ENCODE data around the gene TAGAP.
A peak's percentile ranks its signal among the peaks of the same experiment; 100 is the strongest.
"Not testable (repeated sequence)": the region's sequence is repeated elsewhere in the genome, so short reads cannot be mapped to it uniquely, and the experiment has no call there.

TAGAP gene

GRCh38 chr6:159005436-159005835 lies 39.4 kb downstream of the TAGAP start:
- DNase-seq, result no peak

- DNase-seq, result no peak
These were observed 40.2 kb downstream of the TAGAP start for GRCh38 chr6:159004592-159004991.

- DNase-seq, result no peak
These were observed 42.2 kb downstream of the TAGAP start for GRCh38 chr6:159002432-159003155.

- peak; percentile 95 for DNase-seq
These were observed 45.0 kb downstream of the TAGAP start, which contains the start of gene RSPH3 for GRCh38 chr6:158999666-159000403. TSS of gene RSPH3 (minus strand) at chr6:159000202. CDS start at chr6:158999550, 652 bp downstream.

GRCh38 chr6:158999154-158999665 lies 45.6 kb downstream of the TAGAP start:
- no peak for DNase-seq

- no peak for DNase-seq
These were observed 47.9 kb downstream of the TAGAP start for GRCh38 chr6:158996856-158997255.

GRCh38 chr6:158993639-158994038 lies 51.2 kb downstream of the TAGAP start:
- DNase-seq, result no peak

- no peak for DNase-seq
These were observed 53.6 kb downstream of the TAGAP start for GRCh38 chr6:158991017-158991723.

GRCh38 chr6:158989711-158990110 lies 55.1 kb downstream of the TAGAP start:
- DNase-seq, result not testable (repeated sequence)

- no peak for DNase-seq
These were observed 56.3 kb downstream of the TAGAP start for GRCh38 chr6:158988477-158988876.

GRCh38 chr6:158987657-158988056 lies 57.1 kb downstream of the TAGAP start:
- DNase-seq, result no peak
